Vagina (tissue), 2 donors: ENCODE measurements around the gene SMARCA2. TPM values are rescaled to one million over a fixed set of nuclear protein-coding genes. Genes with fewer than 3 reads are reported as not detected.

Source experiments
- DNase-seq, 2 donors: peaks; one replicate each; pipeline ENCODE4 v3.0.0-alpha.2; 2017; ENCODE audit errors: extremely low spot score in 2 of 2
- H3K27ac ChIP-seq: fragments of 200-600 bp; sonication (generic); one replicate; pipeline ENCODE4 v1.5.1; 2019
- H3K27me3 ChIP-seq: fragments of 200-600 bp; sonication (generic); one replicate; pipeline ENCODE4 v1.5.1; 2019
- H3K36me3 ChIP-seq, 2 donors: fragments of 200-600 bp; sonication (generic); one replicate each; pipeline ENCODE4 v1.5.1; 2017 to 2019
- H3K4me1 ChIP-seq: fragments of 200-600 bp; sonication (generic); one replicate; pipeline ENCODE4 v1.5.1; 2019
- H3K4me3 ChIP-seq, 2 donors: fragments of 200-600 bp; sonication (generic); 1 replicate in 1 of 2; 2 replicates in 1 of 2; pipeline ENCODE4 v1.5.1; 2016 to 2019
- H3K9me3 ChIP-seq: fragments of 200-600 bp; sonication (generic); one replicate; pipeline ENCODE4 v1.5.1; 2019
- POLR2A ChIP-seq, 2 donors: fragments of 450-650 bp; IDR thresholded peaks; one replicate each; pipeline ENCODE4 v1.6.1; 2017; ENCODE audit warnings: antibody characterized with exemption in 2 of 2, mild to moderate bottlenecking in 2 of 2, moderate library complexity in 2 of 2
- POLR2AphosphoS5 ChIP-seq, 2 donors: sonication (generic); formaldehyde crosslinking; IDR thresholded peaks; one replicate each; pipeline ENCODE4 v1.9.0; 2017; ENCODE audit warnings: antibody characterized with exemption in 2 of 2, mild to moderate bottlenecking in 2 of 2, low read depth in 1 of 2; ENCODE audit not compliant: insufficient read depth in 1 of 2
- intact Hi-C: fragments of 100-400 bp; cut with DNase I; formaldehyde crosslinking; loops from one replicate; pipeline ENCODE4 v1.15.1; 2023
- total RNA-seq: library from RNA; depleted of rRNA; stranded (reverse); fragments of >200 nt; gene quantifications from one replicate; pipeline ENCODE4 v1.2.3, GENCODE V29; 2016
- TF ChIP-seq, protein P1 (sequence below), 3 experiments: fragments of 450-650 bp in 2 of 3; fragments of 200-600 bp in 1 of 3; sonication (generic) in 1 of 3; IDR thresholded peaks; one replicate each; pipeline ENCODE4 v1.5.1; 2017 to 2019; ENCODE audit warnings: antibody characterized with exemption in 3 of 3, mild to moderate bottlenecking in 2 of 3, moderate library complexity in 2 of 3

The SMARCA2 gene
- total RNA-seq, 1 donor from 2014 or later: 98.0 TPM

DNA sequence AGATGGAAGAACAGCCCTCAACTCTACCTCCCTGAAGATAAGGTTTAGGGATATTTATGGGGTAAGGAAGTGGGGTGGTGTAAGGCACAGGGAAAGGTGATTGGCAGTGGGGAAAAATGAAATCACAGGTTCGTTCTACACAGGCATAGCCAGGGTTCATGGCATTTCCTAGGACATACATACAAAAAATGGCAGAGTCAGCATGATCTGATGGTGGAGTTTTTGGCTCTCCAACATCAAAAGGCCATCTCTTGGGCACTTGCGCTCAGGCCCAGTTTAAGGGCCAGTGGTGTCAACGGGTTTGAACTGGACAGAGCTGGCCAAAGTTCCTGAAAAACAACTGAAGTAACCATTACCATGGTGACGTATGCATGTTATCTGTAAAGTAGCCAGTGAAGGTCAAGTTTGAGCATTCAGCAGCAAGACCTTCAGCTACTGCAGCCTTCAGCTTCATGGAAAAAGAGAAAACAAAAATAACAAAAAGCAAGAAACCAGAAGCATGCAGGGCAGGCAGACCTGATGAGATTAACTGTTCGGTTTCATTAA, 92.8 kb downstream of the SMARCA2 start:
- Histone ChIP-seq H3K4me3 (no peak overlapping the region), H3K27me3 (no peaks in the 10 kb centered on the region), H3K9me3 (no peaks in the 10 kb centered on the region), H3K36me3 (peaks cover 0 to 49% of the 10 kb centered on the region in 2 donors), H3K4me1 (no peaks in the 10 kb centered on the region), H3K27ac (no peak overlapping the region)
- intact Hi-C loops: no loop called here
- TF ChIP-seq, protein P1, sequence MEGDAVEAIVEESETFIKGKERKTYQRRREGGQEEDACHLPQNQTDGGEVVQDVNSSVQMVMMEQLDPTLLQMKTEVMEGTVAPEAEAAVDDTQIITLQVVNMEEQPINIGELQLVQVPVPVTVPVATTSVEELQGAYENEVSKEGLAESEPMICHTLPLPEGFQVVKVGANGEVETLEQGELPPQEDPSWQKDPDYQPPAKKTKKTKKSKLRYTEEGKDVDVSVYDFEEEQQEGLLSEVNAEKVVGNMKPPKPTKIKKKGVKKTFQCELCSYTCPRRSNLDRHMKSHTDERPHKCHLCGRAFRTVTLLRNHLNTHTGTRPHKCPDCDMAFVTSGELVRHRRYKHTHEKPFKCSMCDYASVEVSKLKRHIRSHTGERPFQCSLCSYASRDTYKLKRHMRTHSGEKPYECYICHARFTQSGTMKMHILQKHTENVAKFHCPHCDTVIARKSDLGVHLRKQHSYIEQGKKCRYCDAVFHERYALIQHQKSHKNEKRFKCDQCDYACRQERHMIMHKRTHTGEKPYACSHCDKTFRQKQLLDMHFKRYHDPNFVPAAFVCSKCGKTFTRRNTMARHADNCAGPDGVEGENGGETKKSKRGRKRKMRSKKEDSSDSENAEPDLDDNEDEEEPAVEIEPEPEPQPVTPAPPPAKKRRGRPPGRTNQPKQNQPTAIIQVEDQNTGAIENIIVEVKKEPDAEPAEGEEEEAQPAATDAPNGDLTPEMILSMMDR (IDR thresholded peaks at IDR 0.05): no peak
- TF ChIP-seq POLR2A (IDR thresholded peaks at IDR 0.05) (no peak), POLR2AphosphoS5 (IDR thresholded peaks at IDR 0.05; ENCODE audit: insufficient read depth in 1 of 2, low read depth in 1 of 2) (no peak)
- no peak for DNase-seq

DNA sequence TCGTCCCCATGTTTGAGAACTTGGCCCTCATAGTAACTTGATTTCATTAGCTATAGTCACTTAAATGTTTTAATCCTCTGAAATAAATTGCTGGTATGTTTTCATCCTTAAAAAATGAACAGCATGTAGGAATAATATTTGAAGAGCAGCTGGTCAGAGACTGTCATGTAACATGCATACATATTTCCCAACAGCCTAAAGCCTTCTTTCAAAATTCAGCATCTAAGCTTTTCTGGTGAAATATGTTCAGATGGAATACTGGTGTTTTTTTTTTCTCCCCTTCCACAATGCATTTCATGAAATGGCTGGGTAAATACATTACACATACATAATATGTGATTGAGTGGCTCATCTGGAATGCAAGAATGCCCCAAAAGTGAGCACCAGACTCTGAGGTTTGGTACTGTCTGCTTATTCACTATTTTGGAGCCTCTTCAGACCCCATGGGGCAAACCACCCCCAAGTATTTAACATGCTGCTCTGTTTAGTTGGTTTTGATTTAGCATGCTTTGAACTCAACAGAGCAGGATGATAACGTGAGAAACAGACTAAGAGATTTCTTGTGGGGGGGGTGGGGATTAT, 94.0 kb downstream of the SMARCA2 start:
- Histone ChIP-seq H3K4me1 (no peaks in the 10 kb centered on the region), H3K9me3 (no peaks in the 10 kb centered on the region), H3K36me3 (peaks cover 0 to 54% of the 10 kb centered on the region in 2 donors), H3K4me3 (no peak overlapping the region), H3K27ac (no peak overlapping the region), H3K27me3 (no peaks in the 10 kb centered on the region)
- intact Hi-C loops: no loop called here
- TF ChIP-seq POLR2A (IDR thresholded peaks at IDR 0.05): no peak
- no peak for TF ChIP-seq POLR2AphosphoS5 (IDR thresholded peaks at IDR 0.05; ENCODE audit: insufficient read depth in 1 of 2, low read depth in 1 of 2)
- TF ChIP-seq, protein P1 (IDR thresholded peaks at IDR 0.05): no peak
- DNase-seq: no peak

DNA sequence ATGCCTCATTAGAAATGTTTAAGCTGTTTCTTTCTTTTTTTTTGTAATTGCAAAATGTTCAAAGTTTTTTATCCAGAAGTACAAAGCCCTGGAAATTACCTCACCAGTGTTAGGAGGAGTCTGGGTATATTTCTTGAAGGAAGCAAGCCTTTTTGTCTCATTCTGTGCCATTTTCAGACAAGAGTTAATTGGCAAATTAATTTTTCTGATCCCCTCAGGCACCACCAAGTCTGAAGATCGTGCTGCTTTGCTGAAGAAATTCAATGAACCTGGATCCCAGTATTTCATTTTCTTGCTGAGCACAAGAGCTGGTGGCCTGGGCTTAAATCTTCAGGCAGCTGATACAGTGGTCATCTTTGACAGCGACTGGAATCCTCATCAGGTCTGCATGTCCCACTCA, 94.9 kb downstream of the SMARCA2 start:
- Histone ChIP-seq H3K27ac (no peak overlapping the region), H3K4me1 (no peaks in the 10 kb centered on the region), H3K9me3 (no peaks in the 10 kb centered on the region), H3K36me3 (peaks cover 0 to 46% of the 10 kb centered on the region in 2 donors), H3K27me3 (no peaks in the 10 kb centered on the region), H3K4me3 (no peak overlapping the region)
- intact Hi-C loops: no loop called here
- TF ChIP-seq POLR2AphosphoS5 (IDR thresholded peaks at IDR 0.05; ENCODE audit: insufficient read depth in 1 of 2, low read depth in 1 of 2) (no peak), POLR2A (IDR thresholded peaks at IDR 0.05) (no peak)
- TF ChIP-seq, protein P1 (IDR thresholded peaks at IDR 0.05): no peak
- DNase-seq: no peak

DNA sequence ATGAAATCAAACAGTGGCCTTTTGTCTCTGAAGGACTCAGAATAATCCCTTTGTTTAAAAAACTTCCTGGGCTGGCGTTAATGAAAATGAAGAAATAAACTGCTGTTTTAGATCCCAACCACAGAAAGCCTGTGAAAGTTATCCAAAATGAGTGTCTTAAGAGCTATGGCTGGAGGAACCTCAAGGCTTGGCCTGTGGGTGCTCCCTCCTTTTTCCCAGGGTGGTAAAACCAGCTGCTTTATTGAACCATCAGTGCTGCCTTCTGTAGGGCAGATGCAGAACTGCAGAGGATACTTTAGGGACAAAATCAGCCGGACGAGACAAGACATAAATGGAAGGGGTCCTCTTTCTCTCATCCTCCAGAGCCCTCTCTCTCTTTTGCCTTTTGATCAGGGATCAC, 100.9 kb downstream of the SMARCA2 start:
- DNase-seq: no peak
- Histone ChIP-seq H3K27ac (no peak overlapping the region), H3K27me3 (no peaks in the 10 kb centered on the region), H3K9me3 (no peaks in the 10 kb centered on the region), H3K4me1 (peaks cover 4% of the 10 kb centered on the region), H3K36me3 (peaks cover 0 to 60% of the 10 kb centered on the region in 2 donors), H3K4me3 (no peak overlapping the region)
- intact Hi-C loops: loop anchor here (5.0 kb wide), 1 partner anchor 49 kb away; no protein-coding TSS in a partner anchor
- TF ChIP-seq, protein P1 (IDR thresholded peaks at IDR 0.05): peak in 1 of 3 experiments; percentile 10
- no peak for TF ChIP-seq POLR2A (IDR thresholded peaks at IDR 0.05)

DNA sequence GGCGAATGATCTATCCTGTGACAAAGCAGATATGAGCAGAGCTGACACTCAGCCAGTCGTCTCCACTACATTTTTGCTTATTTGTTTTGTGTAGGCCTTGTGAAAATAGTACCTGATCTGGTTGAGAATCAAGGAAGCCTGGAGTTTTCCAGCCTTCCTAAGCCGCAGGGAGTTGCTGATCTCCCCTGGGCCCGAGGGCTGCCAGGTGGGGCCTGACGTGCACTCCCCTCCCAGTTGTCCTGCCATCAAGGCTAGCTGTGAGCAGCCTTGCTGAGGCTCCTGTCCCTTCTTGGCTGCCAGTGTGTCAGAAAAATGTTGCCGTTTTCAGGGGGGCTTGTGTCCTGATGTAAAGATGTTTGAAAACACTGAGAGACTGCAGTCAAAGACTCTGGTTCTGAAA, 102.4 kb downstream of the SMARCA2 start:
- DNase-seq: no peak
- Histone ChIP-seq H3K27ac (no peak overlapping the region), H3K9me3 (no peaks in the 10 kb centered on the region), H3K27me3 (no peaks in the 10 kb centered on the region), H3K4me1 (peaks cover 11% of the 10 kb centered on the region), H3K36me3 (peaks cover 0 to 45% of the 10 kb centered on the region in 2 donors), H3K4me3 (no peak overlapping the region)
- no peak for TF ChIP-seq POLR2AphosphoS5 (IDR thresholded peaks at IDR 0.05; ENCODE audit: insufficient read depth in 1 of 2, low read depth in 1 of 2)
- no peak for TF ChIP-seq POLR2A (IDR thresholded peaks at IDR 0.05)
- TF ChIP-seq, protein P1 (IDR thresholded peaks at IDR 0.05): no peak
- intact Hi-C loops: loop anchor here (5.0 kb wide), 1 partner anchor 50 kb away; no protein-coding TSS in a partner anchor
